ENCODE data around the gene CHEK2.

DNA sequence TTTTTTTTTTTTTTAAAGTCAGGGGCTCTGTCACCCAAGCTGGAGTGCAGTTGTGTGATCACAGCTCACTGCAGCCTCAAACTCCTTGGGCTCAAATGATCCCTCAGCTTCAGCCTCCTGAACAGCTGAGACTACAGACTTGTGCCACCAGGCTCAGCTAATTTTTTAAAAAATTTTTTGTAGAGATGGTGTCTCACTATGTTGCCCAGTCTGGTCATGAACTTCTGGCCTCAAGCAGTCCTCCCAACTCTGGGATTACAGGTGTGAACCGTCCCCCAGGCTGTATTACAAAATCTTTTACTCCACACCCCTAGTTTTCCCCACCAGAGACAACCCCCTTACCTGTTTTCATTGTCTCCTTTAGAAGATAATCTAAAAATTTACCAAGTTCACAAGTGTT lies 32.8 kb upstream of the CHEK2 start:
- TF ChIP-seq POLR2A (IDR thresholded peaks at IDR 0.05) (no peak), EP300 (IDR thresholded peaks at IDR 0.05) (no peak), POLR2AphosphoS5 (IDR thresholded peaks at IDR 0.05) (no peak)
- TF ChIP-seq, protein P1, sequence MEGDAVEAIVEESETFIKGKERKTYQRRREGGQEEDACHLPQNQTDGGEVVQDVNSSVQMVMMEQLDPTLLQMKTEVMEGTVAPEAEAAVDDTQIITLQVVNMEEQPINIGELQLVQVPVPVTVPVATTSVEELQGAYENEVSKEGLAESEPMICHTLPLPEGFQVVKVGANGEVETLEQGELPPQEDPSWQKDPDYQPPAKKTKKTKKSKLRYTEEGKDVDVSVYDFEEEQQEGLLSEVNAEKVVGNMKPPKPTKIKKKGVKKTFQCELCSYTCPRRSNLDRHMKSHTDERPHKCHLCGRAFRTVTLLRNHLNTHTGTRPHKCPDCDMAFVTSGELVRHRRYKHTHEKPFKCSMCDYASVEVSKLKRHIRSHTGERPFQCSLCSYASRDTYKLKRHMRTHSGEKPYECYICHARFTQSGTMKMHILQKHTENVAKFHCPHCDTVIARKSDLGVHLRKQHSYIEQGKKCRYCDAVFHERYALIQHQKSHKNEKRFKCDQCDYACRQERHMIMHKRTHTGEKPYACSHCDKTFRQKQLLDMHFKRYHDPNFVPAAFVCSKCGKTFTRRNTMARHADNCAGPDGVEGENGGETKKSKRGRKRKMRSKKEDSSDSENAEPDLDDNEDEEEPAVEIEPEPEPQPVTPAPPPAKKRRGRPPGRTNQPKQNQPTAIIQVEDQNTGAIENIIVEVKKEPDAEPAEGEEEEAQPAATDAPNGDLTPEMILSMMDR (IDR thresholded peaks at IDR 0.05), result no peak
